RWPE1 (cell line): Measurements from ENCODE around the gene POGK.

ENCODE experiments used
- CTCF ChIA-PET: fragments of 350-600 bp; sonication (Branson Sonifier 250); formaldehyde crosslinking; extraction: SDS; loops from one replicate; lab custom pipeline; 2021; lab: Yijun Ruan, JAX
- POLR2A ChIA-PET: fragments of 400-600 bp; formaldehyde crosslinking; extraction: SDS; loops from one replicate; lab custom pipeline; 2020; ENCODE audit warnings: antibody characterized with exemption; ENCODE audit not compliant: low non-redundant PET; lab: Yijun Ruan, JAX
- DNase-seq: peaks from one replicate; pipeline ENCODE4 v3.0.0; 2012; ENCODE audit warnings: low spot score
- H3K27ac ChIP-seq: fragments of 450-650 bp; 2 replicates; pipeline ENCODE4 v1.5.1; 2017
- CTCF ChIP-seq: fragments of 450-650 bp; conservative IDR thresholded peaks from 2 replicates; pipeline ENCODE4 v1.5.1; 2017; ENCODE audit warnings: low read depth, mild to moderate bottlenecking

The POGK gene, protein sequence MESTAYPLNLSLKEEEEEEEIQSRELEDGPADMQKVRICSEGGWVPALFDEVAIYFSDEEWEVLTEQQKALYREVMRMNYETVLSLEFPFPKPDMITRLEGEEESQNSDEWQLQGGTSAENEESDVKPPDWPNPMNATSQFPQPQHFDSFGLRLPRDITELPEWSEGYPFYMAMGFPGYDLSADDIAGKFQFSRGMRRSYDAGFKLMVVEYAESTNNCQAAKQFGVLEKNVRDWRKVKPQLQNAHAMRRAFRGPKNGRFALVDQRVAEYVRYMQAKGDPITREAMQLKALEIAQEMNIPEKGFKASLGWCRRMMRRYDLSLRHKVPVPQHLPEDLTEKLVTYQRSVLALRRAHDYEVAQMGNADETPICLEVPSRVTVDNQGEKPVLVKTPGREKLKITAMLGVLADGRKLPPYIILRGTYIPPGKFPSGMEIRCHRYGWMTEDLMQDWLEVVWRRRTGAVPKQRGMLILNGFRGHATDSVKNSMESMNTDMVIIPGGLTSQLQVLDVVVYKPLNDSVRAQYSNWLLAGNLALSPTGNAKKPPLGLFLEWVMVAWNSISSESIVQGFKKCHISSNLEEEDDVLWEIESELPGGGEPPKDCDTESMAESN

DNA sequence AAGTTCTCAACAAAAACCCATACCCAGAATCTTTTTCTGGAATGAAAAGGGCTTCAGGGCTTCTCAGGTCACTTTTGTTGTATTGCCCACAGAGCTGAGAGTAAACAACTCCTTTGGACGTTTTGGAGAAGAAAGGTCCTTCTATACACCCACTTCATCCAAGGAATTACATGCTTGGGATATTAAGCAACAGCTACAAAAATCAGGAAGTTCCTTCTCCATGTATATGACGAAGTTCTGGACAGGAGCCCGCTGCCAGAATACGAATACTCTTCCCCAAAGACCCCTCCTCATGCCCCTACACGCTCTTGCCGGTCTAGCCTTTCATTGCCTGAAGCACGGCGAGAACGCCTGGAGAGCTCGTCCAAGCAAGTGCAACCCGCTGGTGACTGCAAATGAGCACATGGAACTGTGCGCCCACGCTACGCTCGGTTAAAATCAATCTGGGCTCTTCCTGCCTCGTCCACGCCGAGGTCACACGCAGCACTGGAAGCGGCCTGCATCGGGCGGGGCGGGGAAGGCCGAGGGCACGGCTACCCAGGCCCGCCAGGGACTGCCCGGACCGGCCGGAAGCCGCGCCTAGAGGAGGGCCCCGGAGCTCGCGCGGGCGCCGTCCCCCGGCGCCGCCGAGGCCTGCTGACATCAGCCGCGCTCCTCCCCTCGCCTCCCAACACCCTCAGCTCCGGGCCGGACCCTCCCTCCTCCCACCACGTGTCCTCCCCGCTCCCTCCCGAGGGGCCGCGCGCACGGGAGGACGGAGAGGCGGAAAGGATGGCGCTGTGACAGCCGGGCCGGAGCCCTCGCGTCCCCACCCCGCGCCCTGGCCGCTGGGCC is at the start of gene POGK:
TSS of gene POGK (plus strand) at position 710 of the 834 bp plus-strand sequence. CDS start 1,482 bp downstream, outside the sequence.
- CTCF ChIA-PET, result interaction anchor here (0.6 to 0.9 kb wide), 2 partner anchors 14 to 220 kb away, joined by 3 to 6 read pairs; no protein-coding TSS in a partner anchor
- POLR2A ChIA-PET, result interaction anchor here (0.6 to 0.9 kb wide), 3 partner anchors 10 to 1070 kb away, joined by 3 read pairs; partner anchors contain the start of gene TMCO1
- peak within 1 kb of the TSS; percentile 87 for H3K27ac ChIP-seq
- DNase-seq, result peak; percentile 85
- TF ChIP-seq CTCF, result no peak

- H3K27ac ChIP-seq, result no peak overlapping the region
- no peak for DNase-seq
- no peak for TF ChIP-seq CTCF
- ChIA-PET CTCF (no interaction called here), POLR2A (interaction anchor here (0.6 kb wide), 1 partner anchor 227 kb away, joined by 4 read pairs; no protein-coding TSS in a partner anchor)
These were observed 42.5 kb upstream of the POGK start for GRCh38 chr1:166796620-166797236.

- no peak for DNase-seq
These were observed 30.3 kb upstream of the POGK start for GRCh38 chr1:166808952-166809351.

GRCh38 chr1:166811691-166812090 is 27.6 kb upstream of the POGK start:
- POLR2A ChIA-PET, result no interaction called here
- TF ChIP-seq CTCF, result no peak
- CTCF ChIA-PET, result no interaction called here
- no peak overlapping the region for H3K27ac ChIP-seq
- no peak for DNase-seq

More at GRCh38 chr1:166808952-166809351, 30.3 kb upstream of the POGK start:
- H3K27ac ChIP-seq, result no peak overlapping the region
- TF ChIP-seq CTCF, result no peak
- POLR2A ChIA-PET, result no interaction called here
- CTCF ChIA-PET, result no interaction called here

DNA sequence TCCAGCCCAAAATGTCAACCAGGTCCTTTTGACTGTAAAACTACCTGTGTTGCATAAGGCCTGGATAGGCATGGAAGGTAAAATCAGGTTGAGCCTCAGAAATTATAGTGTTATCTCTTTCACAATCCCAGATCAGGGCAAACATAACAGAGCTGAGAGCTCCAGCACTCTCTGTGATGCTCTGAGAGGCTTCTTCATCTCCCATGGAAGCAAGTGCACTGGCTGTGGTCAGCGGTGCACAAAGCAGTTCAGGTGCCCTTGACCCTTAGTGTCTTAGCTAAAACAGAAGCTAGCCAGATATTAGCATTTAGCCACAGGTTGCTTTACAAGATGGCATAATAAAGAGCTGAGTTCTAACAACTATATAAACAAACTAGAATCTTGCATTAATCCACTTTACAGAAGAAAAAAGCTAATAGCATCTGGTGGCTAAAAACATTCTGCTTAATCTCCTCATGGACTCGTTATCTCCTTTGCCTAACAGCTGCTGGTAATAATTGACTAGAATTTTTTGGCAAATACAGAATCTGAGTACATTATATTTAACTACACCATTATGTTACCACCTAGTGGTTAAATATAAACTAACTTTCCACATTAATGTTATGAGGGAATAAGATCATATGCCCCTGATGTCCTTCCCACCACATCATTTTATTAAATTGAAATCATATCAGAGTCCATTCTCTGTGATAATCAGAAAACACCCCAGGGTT is 25.6 kb upstream of the POGK start:
- no peak overlapping the region for H3K27ac ChIP-seq
- ChIA-PET CTCF (interaction anchor here (0.5 to 1.0 kb wide), 5 partner anchors 19 to 333 kb away, joined by 3 to 6 read pairs (median 3); no protein-coding TSS in a partner anchor), POLR2A (no interaction called here)
- DNase-seq, result no peak
- TF ChIP-seq CTCF, result no peak
